Neural progenitor cell (in vitro differentiated cells): Measurements from ENCODE around the gene PVR. TPM values are rescaled to one million over a fixed set of nuclear protein-coding genes. Genes with fewer than 3 reads are reported as not detected.

Experiments used
- DNase-seq: peaks from one replicate; pipeline ENCODE4 v3.0.0-alpha.2; 2016; ENCODE audit warnings: low spot score
- H2AFZ ChIP-seq: fragments of 200-600 bp; sonication (generic); replicated peaks from 2 replicates; pipeline ENCODE4 v1.6.1; 2016; ENCODE audit warnings: antibody characterized with exemption
- H3F3A ChIP-seq: fragments of 200-600 bp; sonication (generic); 2 replicates; pipeline ENCODE4 v1.6.1; 2016; ENCODE audit warnings: antibody characterized with exemption, low read depth
- H3K27ac ChIP-seq: fragments of 200-600 bp; sonication (generic); 2 replicates; pipeline ENCODE4 v1.5.1; 2016; ENCODE audit warnings: mild to moderate bottlenecking
- H3K27me3 ChIP-seq: fragments of 200-600 bp; sonication (generic); 2 replicates; pipeline ENCODE4 v1.6.1; 2016; ENCODE audit warnings: mild to moderate bottlenecking, moderate library complexity
- H3K36me3 ChIP-seq: fragments of 200-600 bp; sonication (generic); 2 replicates; pipeline ENCODE4 v1.5.1; 2016
- H3K4me1 ChIP-seq: fragments of 200-600 bp; sonication (generic); 2 replicates; pipeline ENCODE4 v1.6.1; 2016; ENCODE audit warnings: mixed run types
- H3K4me2 ChIP-seq: fragments of 200-600 bp; sonication (generic); 2 replicates; pipeline ENCODE4 v1.6.1; 2016
- H3K4me3 ChIP-seq: fragments of 200-600 bp; sonication (generic); 2 replicates; pipeline ENCODE4 v1.5.1; 2016
- H3K79me2 ChIP-seq: fragments of 200-600 bp; sonication (generic); 2 replicates; pipeline ENCODE4 v1.6.1; 2016; ENCODE audit warnings: low read depth
- H3K9ac ChIP-seq: fragments of 200-600 bp; sonication (generic); 2 replicates; pipeline ENCODE4 v1.6.1; 2016
- H3K9me3 ChIP-seq: fragments of 200-600 bp; sonication (generic); 2 replicates; pipeline ENCODE4 v1.5.1; 2016; ENCODE audit warnings: low read depth
- H4K20me1 ChIP-seq: fragments of 200-600 bp; sonication (generic); 2 replicates; pipeline ENCODE4 v1.6.1; 2016; ENCODE audit warnings: low read depth
- H3K27ac Mint-ChIP-seq: 3 replicates; pipeline ENCODE4 v1.8.0; 2021; ENCODE audit warnings: mixed read lengths
- H3K27me3 Mint-ChIP-seq: 2 replicates; pipeline ENCODE4 v1.8.0; 2022; ENCODE audit warnings: low read depth, mild to moderate bottlenecking, inconsistent platforms, moderate library complexity, mixed read lengths; ENCODE audit not compliant: insufficient read depth
- H3K36me3 Mint-ChIP-seq: 3 replicates; pipeline ENCODE4 v1.8.0; 2021; ENCODE audit warnings: mixed read lengths
- H3K4me1 Mint-ChIP-seq: 3 replicates; pipeline ENCODE4 v1.8.0; 2021; ENCODE audit warnings: mixed read lengths
- H3K4me3 Mint-ChIP-seq: 3 replicates; pipeline ENCODE4 v1.8.0; 2021; ENCODE audit warnings: mild to moderate bottlenecking, moderate library complexity, mixed read lengths
- H3K9me3 Mint-ChIP-seq: 3 replicates; pipeline ENCODE4 v1.8.0; 2020; ENCODE audit warnings: mixed read lengths
- EZH2 ChIP-seq: fragments of 200-600 bp; sonication (generic); IDR thresholded peaks from 2 replicates; pipeline ENCODE4 v1.6.1; 2017; ENCODE audit warnings: antibody characterized with exemption, mild to moderate bottlenecking, moderate library complexity
- EZH2phosphoT487 ChIP-seq: fragments of 200-600 bp; sonication (generic); IDR thresholded peaks from 2 replicates; pipeline ENCODE4 v1.6.1; 2017; ENCODE audit warnings: antibody characterized with exemption
- total RNA-seq: library from RNA; depleted of rRNA; stranded (reverse); fragments of >200 nt; gene quantifications from 2 replicates; pipeline ENCODE4 v1.2.3, GENCODE V29; 2015; ENCODE audit warnings: low replicate concordance
- TF ChIP-seq, protein P1 (sequence below): fragments of 200-600 bp; sonication (generic); IDR thresholded peaks from 2 replicates; pipeline ENCODE4 v1.5.1; 2017; ENCODE audit warnings: antibody characterized with exemption, mild to moderate bottlenecking

PVR gene
- total RNA-seq, 1 donor from 2014 or later, result 4.4 TPM

DNA sequence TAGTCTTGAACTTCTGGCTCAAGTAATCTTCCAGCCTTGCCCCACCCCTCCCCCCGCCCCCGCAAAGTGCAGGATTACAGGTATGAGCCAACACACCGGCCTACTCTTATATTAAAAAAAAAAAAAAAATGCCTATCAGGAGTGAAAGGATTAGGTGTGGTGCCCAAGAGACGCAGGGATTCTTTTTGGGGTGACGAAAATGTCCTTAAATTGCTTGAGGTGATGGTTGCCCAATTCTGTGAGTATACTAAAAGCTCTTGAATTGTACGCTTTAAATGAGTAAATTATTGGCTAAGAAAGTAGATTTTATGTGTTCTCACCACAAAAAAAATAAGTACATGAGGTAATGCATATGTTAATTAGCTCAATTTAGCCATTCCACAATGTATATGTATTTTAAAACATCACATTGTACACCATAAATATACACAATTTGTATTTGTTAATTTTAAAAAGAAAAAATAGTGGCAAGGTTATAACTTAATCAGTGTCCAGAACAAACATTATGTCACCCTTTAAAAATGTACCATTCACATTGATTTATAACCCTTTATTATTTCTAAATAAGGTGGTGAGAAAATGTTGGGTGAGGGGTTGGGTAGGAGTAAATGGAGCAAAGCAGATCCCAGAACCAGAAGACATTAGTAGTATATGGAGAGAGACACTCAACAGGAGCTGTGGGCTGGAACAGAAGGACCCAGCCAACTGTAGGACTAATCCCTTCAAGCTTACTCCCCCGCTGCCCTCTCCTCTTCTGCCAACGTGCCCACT is 26.4 kb upstream of the PVR start:
- H3K4me3 ChIP-seq, result no peak overlapping the region
- H3K36me3 ChIP-seq, result no peaks in the 10 kb centered on the region
- DNase-seq, result no peak
- Mint-ChIP-seq H3K4me3 (no peak overlapping the region), H3K9me3 (no peaks in the 10 kb centered on the region), H3K4me1 (no peaks in the 10 kb centered on the region), H3K27me3 (peaks cover 4% of the 10 kb centered on the region), H3K27ac (no peak overlapping the region), H3K36me3 (no peaks in the 10 kb centered on the region)
- H3K9me3 ChIP-seq, result no peaks in the 10 kb centered on the region
- no peaks in the 10 kb centered on the region for H3K27me3 ChIP-seq
- H3K9ac ChIP-seq, result no peak overlapping the region
- H3F3A ChIP-seq, result no peaks in the 10 kb centered on the region
- no peak overlapping the region for H3K27ac ChIP-seq
- no peak for TF ChIP-seq EZH2
- no peak for TF ChIP-seq EZH2phosphoT487
- TF ChIP-seq, protein P1, sequence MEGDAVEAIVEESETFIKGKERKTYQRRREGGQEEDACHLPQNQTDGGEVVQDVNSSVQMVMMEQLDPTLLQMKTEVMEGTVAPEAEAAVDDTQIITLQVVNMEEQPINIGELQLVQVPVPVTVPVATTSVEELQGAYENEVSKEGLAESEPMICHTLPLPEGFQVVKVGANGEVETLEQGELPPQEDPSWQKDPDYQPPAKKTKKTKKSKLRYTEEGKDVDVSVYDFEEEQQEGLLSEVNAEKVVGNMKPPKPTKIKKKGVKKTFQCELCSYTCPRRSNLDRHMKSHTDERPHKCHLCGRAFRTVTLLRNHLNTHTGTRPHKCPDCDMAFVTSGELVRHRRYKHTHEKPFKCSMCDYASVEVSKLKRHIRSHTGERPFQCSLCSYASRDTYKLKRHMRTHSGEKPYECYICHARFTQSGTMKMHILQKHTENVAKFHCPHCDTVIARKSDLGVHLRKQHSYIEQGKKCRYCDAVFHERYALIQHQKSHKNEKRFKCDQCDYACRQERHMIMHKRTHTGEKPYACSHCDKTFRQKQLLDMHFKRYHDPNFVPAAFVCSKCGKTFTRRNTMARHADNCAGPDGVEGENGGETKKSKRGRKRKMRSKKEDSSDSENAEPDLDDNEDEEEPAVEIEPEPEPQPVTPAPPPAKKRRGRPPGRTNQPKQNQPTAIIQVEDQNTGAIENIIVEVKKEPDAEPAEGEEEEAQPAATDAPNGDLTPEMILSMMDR, result no peak
- no peak overlapping the region for H2AFZ ChIP-seq
- H4K20me1 ChIP-seq, result no peaks in the 10 kb centered on the region
- H3K4me2 ChIP-seq, result no peak overlapping the region
- no peaks in the 10 kb centered on the region for H3K79me2 ChIP-seq
- H3K4me1 ChIP-seq, result no peaks in the 10 kb centered on the region

DNA sequence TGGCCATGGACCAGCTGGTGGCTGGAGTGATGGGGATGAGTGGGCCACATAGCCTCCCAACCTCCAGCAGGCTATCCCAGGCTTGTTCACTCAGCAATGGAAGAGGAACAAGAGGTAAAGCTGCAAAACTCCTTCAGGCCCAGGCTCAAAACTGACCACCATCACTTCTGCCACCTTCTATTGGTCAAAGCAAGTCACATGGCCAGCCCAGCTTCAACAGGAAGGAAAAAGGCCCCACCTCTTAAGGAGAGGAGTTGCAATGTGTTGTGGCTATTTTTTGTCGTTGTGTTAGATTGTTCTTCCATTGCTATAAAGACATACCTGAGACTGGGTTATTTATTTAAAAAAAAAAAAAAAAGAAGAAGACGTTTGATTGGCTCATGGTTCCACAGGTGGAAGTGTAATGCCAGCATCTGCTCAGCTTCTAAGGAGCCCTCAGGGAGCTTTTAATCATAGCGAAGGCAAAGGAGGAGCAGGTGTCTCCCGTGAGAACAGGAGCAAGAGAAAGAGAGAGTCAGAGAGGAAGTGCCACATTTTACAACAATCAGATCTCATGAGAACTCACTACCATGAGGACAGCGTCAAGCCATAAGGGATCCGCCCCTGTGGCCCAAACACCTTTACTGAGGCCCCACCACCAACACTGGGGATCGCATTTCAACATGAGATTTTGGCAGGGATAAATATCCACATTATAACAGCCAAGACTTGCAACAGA is 24.9 kb upstream of the PVR start:
- no peaks in the 10 kb centered on the region for H3K9me3 Mint-ChIP-seq
- H3K27me3 ChIP-seq, result no peaks in the 10 kb centered on the region
- H3K36me3 Mint-ChIP-seq, result no peaks in the 10 kb centered on the region
- H3K9ac ChIP-seq, result no peak overlapping the region
- no peaks in the 10 kb centered on the region for H3K4me1 Mint-ChIP-seq
- DNase-seq, result no peak
- no peaks in the 10 kb centered on the region for H3K4me1 ChIP-seq
- no peaks in the 10 kb centered on the region for H3K9me3 ChIP-seq
- H3K4me2 ChIP-seq, result no peak overlapping the region
- no peak overlapping the region for H3K4me3 ChIP-seq
- H3K4me3 Mint-ChIP-seq, result no peak overlapping the region
- no peak overlapping the region for H3K27ac ChIP-seq
- peaks cover 4% of the 10 kb centered on the region for H3K27me3 Mint-ChIP-seq
- no peaks in the 10 kb centered on the region for H3K36me3 ChIP-seq
- H3F3A ChIP-seq, result no peaks in the 10 kb centered on the region
- no peaks in the 10 kb centered on the region for H3K79me2 ChIP-seq
- H3K27ac Mint-ChIP-seq, result no peak overlapping the region
- H2AFZ ChIP-seq, result no peak overlapping the region
- H4K20me1 ChIP-seq, result no peaks in the 10 kb centered on the region
- no peak for TF ChIP-seq EZH2

DNA sequence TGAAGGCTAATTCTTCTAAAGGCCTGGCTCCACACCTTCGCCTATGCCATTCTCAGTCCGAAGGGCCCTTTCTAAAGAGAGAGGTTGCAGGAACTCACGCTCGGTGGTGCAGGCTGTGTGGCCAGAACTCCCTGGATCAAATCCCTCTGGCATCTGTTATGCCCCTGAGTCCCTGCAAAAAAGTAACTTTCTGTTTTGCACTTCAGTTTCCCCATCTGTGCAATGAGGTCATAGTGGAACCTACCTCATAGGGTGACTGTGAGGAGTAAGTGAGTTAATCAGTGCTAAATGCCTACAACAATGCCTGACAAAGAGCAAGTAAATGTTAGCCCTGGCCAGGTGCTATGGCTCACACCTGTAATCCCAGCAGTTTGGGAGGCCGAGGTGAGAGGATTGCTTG is 23.0 kb upstream of the PVR start:
- no peak overlapping the region for H3K9ac ChIP-seq
- Mint-ChIP-seq H3K36me3 (no peaks in the 10 kb centered on the region), H3K4me3 (no peak overlapping the region), H3K27ac (no peak overlapping the region), H3K27me3 (peaks cover 2% of the 10 kb centered on the region), H3K9me3 (no peaks in the 10 kb centered on the region), H3K4me1 (no peaks in the 10 kb centered on the region)
- no peaks in the 10 kb centered on the region for H3K4me1 ChIP-seq
- no peak for TF ChIP-seq EZH2
- no peak for TF ChIP-seq EZH2phosphoT487
- TF ChIP-seq, protein P1, result no peak
- no peaks in the 10 kb centered on the region for H3K79me2 ChIP-seq
- H3K4me3 ChIP-seq, result no peak overlapping the region
- H3K27me3 ChIP-seq, result no peaks in the 10 kb centered on the region
- no peak overlapping the region for H2AFZ ChIP-seq
- no peaks in the 10 kb centered on the region for H4K20me1 ChIP-seq
- no peaks in the 10 kb centered on the region for H3K9me3 ChIP-seq
- H3K36me3 ChIP-seq, result no peaks in the 10 kb centered on the region
- H3K4me2 ChIP-seq, result no peak overlapping the region
- H3K27ac ChIP-seq, result no peak overlapping the region
- no peaks in the 10 kb centered on the region for H3F3A ChIP-seq
- no peak for DNase-seq

DNA sequence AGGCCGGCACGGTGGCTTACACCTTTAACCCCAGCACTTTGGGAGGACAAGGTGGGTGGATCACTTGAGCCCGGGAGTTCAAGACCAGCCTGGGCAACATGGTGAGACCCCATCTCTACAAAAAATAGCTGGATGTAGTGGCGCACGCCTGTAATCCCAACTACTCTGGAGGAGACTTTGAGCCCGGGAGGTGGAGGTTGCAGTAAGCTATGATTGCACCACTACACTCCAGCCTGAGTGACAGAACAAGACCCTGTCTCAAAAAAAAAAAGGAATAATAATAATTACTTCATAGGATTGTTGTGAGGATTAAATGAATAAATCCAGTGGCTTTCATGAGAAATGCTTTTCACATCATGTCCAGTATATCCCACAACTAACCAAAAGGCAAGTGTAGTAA is 22.3 kb upstream of the PVR start:
- Histone ChIP-seq H3F3A (no peaks in the 10 kb centered on the region), H3K9ac (no peak overlapping the region), H3K4me1 (no peaks in the 10 kb centered on the region), H3K27ac (no peak overlapping the region), H3K4me3 (no peak overlapping the region), H3K36me3 (no peaks in the 10 kb centered on the region), H3K27me3 (no peaks in the 10 kb centered on the region), H3K9me3 (no peaks in the 10 kb centered on the region), H3K4me2 (no peak overlapping the region), H4K20me1 (no peaks in the 10 kb centered on the region), H2AFZ (no peak overlapping the region), H3K79me2 (no peaks in the 10 kb centered on the region)
- Mint-ChIP-seq H3K27me3 (peaks cover 2% of the 10 kb centered on the region), H3K4me1 (no peaks in the 10 kb centered on the region), H3K9me3 (no peaks in the 10 kb centered on the region), H3K36me3 (no peaks in the 10 kb centered on the region), H3K4me3 (no peak overlapping the region), H3K27ac (no peak overlapping the region)
- no peak for DNase-seq
- TF ChIP-seq EZH2phosphoT487 (no peak), EZH2 (no peak)
- TF ChIP-seq, protein P1, result no peak
